ENCODE data around the gene MYH11.

DNA sequence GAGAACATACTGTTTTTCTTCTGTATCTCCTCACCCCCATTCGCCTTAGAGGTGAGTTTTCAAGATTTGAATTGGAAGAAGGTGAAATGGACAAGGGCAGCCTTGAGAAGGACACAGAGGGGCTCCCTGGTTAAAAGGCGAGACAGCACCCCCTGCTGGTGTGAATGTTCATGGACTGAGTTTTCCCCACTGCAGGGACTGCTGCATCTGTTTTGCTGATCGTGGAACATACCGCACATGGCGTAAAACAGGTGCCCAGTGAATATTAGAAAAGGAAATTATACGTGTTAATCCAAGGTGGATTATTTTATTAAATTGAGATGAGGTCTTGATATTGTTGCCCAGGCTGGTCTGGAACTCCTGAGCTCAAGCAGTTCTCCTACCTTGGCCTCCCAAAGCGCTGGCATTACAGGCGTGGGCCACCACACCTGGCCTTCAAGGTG, 152.3 kb downstream of the MYH11 start:
- TF ChIP-seq, protein P1, sequence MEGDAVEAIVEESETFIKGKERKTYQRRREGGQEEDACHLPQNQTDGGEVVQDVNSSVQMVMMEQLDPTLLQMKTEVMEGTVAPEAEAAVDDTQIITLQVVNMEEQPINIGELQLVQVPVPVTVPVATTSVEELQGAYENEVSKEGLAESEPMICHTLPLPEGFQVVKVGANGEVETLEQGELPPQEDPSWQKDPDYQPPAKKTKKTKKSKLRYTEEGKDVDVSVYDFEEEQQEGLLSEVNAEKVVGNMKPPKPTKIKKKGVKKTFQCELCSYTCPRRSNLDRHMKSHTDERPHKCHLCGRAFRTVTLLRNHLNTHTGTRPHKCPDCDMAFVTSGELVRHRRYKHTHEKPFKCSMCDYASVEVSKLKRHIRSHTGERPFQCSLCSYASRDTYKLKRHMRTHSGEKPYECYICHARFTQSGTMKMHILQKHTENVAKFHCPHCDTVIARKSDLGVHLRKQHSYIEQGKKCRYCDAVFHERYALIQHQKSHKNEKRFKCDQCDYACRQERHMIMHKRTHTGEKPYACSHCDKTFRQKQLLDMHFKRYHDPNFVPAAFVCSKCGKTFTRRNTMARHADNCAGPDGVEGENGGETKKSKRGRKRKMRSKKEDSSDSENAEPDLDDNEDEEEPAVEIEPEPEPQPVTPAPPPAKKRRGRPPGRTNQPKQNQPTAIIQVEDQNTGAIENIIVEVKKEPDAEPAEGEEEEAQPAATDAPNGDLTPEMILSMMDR (IDR thresholded peaks at IDR 0.05; ENCODE audit: low read depth, low read length), result peak; percentile 75
- TF ChIP-seq POLR2A (IDR thresholded peaks at IDR 0.05; ENCODE audit: extremely low read depth, insufficient read length) (no peak), MYC (IDR thresholded peaks at IDR 0.05; ENCODE audit: low read depth, low read length) (no peak)
- TF ChIP-seq, protein P2, sequence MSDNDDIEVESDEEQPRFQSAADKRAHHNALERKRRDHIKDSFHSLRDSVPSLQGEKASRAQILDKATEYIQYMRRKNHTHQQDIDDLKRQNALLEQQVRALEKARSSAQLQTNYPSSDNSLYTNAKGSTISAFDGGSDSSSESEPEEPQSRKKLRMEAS (IDR thresholded peaks at IDR 0.05; ENCODE audit: low read depth, low read length), result no peak
